Renal pelvis (tissue), 4 donors: Measurements from ENCODE around the gene TBC1D22A. TPM values are rescaled to one million over a fixed set of nuclear protein-coding genes. Genes with fewer than 3 reads are reported as not detected.

Experiments
- DNase-seq: peaks from one replicate; pipeline ENCODE4 v3.0.0-alpha.2; 2013
- polyA plus RNA-seq, 3 donors: library from polyadenylated mRNA; unstranded; fragments of 120-200 nt; gene quantifications; one replicate each; pipeline ENCODE4 v1.2.1, GENCODE V29; 2013; ENCODE audit not compliant: insufficient read length in 3 of 3

TBC1D22A gene
- polyA plus RNA-seq, 3 donors: 16.9 to 19.2 (median 19.1) TPM

- peak; percentile 52 for DNase-seq
Observed at GRCh38 chr22:46925818-46926217, 163.4 kb downstream of the TBC1D22A start.

GRCh38 chr22:46929046-46929709 is 166.7 kb downstream of the TBC1D22A start:
- no peak for DNase-seq

GRCh38 chr22:46929710-46930204 is 167.3 kb downstream of the TBC1D22A start:
- no peak for DNase-seq

GRCh38 chr22:46931414-46931813 is 169.0 kb downstream of the TBC1D22A start:
- DNase-seq: no peak

- no peak for DNase-seq
Observed at GRCh38 chr22:46931881-46932280, 169.4 kb downstream of the TBC1D22A start.

- DNase-seq: no peak
Observed at GRCh38 chr22:46933040-46933930, 170.8 kb downstream of the TBC1D22A start.

- no peak for DNase-seq
Observed at GRCh38 chr22:46934172-46934745, 171.8 kb downstream of the TBC1D22A start.

GRCh38 chr22:46934746-46935491 is 172.5 kb downstream of the TBC1D22A start:
- DNase-seq: no peak

GRCh38 chr22:46935506-46936377 is 173.3 kb downstream of the TBC1D22A start:
- no peak for DNase-seq

GRCh38 chr22:46936378-46936903 is 174.0 kb downstream of the TBC1D22A start:
- no peak for DNase-seq

GRCh38 chr22:46937185-46937584 is 174.7 kb downstream of the TBC1D22A start:
- DNase-seq: no peak

GRCh38 chr22:46937939-46938338 is 175.5 kb downstream of the TBC1D22A start:
- DNase-seq: no peak

- DNase-seq: no peak
Observed at GRCh38 chr22:46941968-46942798, 179.7 kb downstream of the TBC1D22A start.

- DNase-seq: no peak
Observed at GRCh38 chr22:46942799-46943785, 180.6 kb downstream of the TBC1D22A start.

- DNase-seq: no peak
Observed at GRCh38 chr22:46945481-46945880, 183.0 kb downstream of the TBC1D22A start.

- DNase-seq: no peak
Observed at GRCh38 chr22:46946383-46946962, 184.0 kb downstream of the TBC1D22A start.

- no peak for DNase-seq
Observed at GRCh38 chr22:46947516-46948257, 185.2 kb downstream of the TBC1D22A start.
